Ishikawa (cell line): ENCODE results near the gene FZR1.

Source experiments
- CREB1 ChIP-seq: IDR thresholded peaks from 2 replicates; pipeline ENCODE4 v1.6.1; 2012; ENCODE audit warnings: low read depth
- EP300 ChIP-seq: IDR thresholded peaks from 2 replicates; pipeline ENCODE4 v1.6.1; 2012; ENCODE audit warnings: borderline replicate concordance
- FOXM1 ChIP-seq: IDR thresholded peaks from 2 replicates; pipeline ENCODE4 v1.6.1; 2012; ENCODE audit warnings: low read depth, borderline replicate concordance
- NFIC ChIP-seq: IDR thresholded peaks from 2 replicates; pipeline ENCODE4 v1.6.1; 2012
- RAD21 ChIP-seq: IDR thresholded peaks from 2 replicates; pipeline ENCODE4 v1.6.1; 2012; ENCODE audit warnings: low read depth
- TAF1 ChIP-seq: IDR thresholded peaks from 2 replicates; pipeline ENCODE4 v1.6.1; 2012; ENCODE audit warnings: low read depth, mild to moderate bottlenecking
- TCF12 ChIP-seq: IDR thresholded peaks from 2 replicates; pipeline ENCODE4 v1.6.1; 2012; ENCODE audit warnings: low read depth
- TEAD4 ChIP-seq: IDR thresholded peaks from 2 replicates; pipeline ENCODE4 v1.6.1; 2012
- YY1 ChIP-seq: IDR thresholded peaks from 2 replicates; pipeline ENCODE4 v1.6.1; 2012; ENCODE audit warnings: low read depth
- TF ChIP-seq, protein P1 (sequence below): IDR thresholded peaks from 2 replicates; pipeline ENCODE4 v1.6.1; 2012
- TF ChIP-seq, protein P2 (sequence below): IDR thresholded peaks from 2 replicates; pipeline ENCODE4 v1.6.1; 2012; ENCODE audit warnings: low read depth, mild to moderate bottlenecking
- TF ChIP-seq, protein P3 (sequence below): IDR thresholded peaks from 2 replicates; pipeline ENCODE4 v1.6.1; 2012

DNA sequence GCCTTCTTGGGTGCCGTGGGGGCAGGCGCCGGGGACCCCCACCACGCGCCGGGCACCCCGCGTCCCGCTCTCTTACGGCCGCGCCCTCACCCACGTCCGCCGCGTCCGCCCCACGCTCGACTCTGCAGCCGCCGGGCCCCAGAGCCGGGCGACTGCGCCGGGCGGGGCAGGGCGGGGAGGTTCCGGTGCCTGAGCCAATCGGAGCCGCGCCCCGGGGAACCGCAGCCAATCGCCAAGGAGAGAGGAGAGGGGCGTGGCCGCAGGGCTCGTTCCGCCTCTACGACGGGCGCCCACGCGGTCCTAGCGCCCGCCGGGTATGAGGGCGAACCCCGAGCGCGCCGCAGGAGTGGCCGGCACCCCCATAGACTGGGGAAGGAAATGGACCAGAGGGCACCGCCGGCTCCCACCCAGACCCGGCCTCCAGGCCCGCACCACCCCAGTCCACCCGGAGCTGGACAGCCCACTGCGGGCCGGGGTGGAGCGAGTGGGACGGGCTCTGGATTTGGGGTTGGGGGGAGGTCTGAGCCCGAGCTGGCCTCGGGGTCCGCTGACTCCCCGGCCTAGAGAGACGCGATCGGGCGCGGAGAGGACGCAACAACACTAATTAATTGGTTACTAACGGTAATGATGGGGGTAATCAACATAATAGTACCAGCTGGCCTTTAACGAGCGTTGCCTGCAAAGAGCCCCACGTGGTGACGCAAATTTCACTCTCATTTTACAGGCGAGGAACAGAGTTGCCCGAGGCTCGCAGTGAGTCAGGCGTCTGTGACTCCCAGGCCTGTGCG, 51.5 kb downstream of the FZR1 start, which contains the start of gene MFSD12:
- TF ChIP-seq, protein P1, sequence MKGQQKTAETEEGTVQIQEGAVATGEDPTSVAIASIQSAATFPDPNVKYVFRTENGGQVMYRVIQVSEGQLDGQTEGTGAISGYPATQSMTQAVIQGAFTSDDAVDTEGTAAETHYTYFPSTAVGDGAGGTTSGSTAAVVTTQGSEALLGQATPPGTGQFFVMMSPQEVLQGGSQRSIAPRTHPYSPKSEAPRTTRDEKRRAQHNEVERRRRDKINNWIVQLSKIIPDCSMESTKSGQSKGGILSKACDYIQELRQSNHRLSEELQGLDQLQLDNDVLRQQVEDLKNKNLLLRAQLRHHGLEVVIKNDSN, result peak; percentile 71
- TF ChIP-seq, protein P2, sequence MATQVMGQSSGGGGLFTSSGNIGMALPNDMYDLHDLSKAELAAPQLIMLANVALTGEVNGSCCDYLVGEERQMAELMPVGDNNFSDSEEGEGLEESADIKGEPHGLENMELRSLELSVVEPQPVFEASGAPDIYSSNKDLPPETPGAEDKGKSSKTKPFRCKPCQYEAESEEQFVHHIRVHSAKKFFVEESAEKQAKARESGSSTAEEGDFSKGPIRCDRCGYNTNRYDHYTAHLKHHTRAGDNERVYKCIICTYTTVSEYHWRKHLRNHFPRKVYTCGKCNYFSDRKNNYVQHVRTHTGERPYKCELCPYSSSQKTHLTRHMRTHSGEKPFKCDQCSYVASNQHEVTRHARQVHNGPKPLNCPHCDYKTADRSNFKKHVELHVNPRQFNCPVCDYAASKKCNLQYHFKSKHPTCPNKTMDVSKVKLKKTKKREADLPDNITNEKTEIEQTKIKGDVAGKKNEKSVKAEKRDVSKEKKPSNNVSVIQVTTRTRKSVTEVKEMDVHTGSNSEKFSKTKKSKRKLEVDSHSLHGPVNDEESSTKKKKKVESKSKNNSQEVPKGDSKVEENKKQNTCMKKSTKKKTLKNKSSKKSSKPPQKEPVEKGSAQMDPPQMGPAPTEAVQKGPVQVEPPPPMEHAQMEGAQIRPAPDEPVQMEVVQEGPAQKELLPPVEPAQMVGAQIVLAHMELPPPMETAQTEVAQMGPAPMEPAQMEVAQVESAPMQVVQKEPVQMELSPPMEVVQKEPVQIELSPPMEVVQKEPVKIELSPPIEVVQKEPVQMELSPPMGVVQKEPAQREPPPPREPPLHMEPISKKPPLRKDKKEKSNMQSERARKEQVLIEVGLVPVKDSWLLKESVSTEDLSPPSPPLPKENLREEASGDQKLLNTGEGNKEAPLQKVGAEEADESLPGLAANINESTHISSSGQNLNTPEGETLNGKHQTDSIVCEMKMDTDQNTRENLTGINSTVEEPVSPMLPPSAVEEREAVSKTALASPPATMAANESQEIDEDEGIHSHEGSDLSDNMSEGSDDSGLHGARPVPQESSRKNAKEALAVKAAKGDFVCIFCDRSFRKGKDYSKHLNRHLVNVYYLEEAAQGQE, result no peak
- TF ChIP-seq RAD21 (no peak), FOXM1 (no peak), CREB1 (no peak), NFIC (no peak), EP300 (no peak), YY1 (no peak), TEAD4 (no peak), TCF12 (no peak), TAF1 (peak; percentile 64; the same call in 1 of the 2 replicates)
- TF ChIP-seq, protein P3, sequence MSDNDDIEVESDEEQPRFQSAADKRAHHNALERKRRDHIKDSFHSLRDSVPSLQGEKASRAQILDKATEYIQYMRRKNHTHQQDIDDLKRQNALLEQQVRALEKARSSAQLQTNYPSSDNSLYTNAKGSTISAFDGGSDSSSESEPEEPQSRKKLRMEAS, result peak; percentile 89
